Esophagus (tissue), 2 donors: ENCODE data around the gene C16orf95. TPM values are rescaled to one million over a fixed set of nuclear protein-coding genes. Genes with fewer than 3 reads are reported as not detected.

ENCODE experiments used
- polyA plus RNA-seq, 2 donors: library from polyadenylated mRNA; stranded (reverse); fragments of 200-250 nt; gene quantifications; one replicate each; pipeline ENCODE4 v1.2.3, GENCODE V29; 2013
- donor health status: healthy with polysubstance abuse.
- donor health status: Bipolar disorder and iron deficiency.

The C16orf95 gene
- polyA plus RNA-seq, 2 donors = 3.4 to 3.8 TPM

Other genes with a start within 250 kb of the C16orf95 start
- gene FBXO31, start 66.4 kb upstream of the C16orf95 start, polyA plus RNA-seq = 10 to 100 TPM; 10.4 to 12.5 TPM
- gene MAP1LC3B, start 74.9 kb upstream of the C16orf95 start, polyA plus RNA-seq = 10 to 100 TPM; 28.1 to 41.2 TPM
- gene ZCCHC14, start 175.6 kb upstream of the C16orf95 start, polyA plus RNA-seq = 1 to 10 TPM; 6.8 to 8.0 TPM